Measurements from ENCODE around the gene ORC3.
"Not testable (repeated sequence)": the region's sequence is repeated elsewhere in the genome, so short reads cannot be mapped to it uniquely, and the experiment has no call there.

ORC3 gene

GRCh38 chr6:87606199-87606598 lies 16.3 kb downstream of the ORC3 start:
- DNase-seq, result no peak

- no peak for DNase-seq
Measured at GRCh38 chr6:87608802-87609201, 18.9 kb downstream of the ORC3 start.

GRCh38 chr6:87613018-87613417 lies 23.1 kb downstream of the ORC3 start:
- not testable (repeated sequence) for DNase-seq

- DNase-seq, result no peak
Measured at GRCh38 chr6:87617405-87617804, 27.5 kb downstream of the ORC3 start.

- DNase-seq, result no peak
Measured at GRCh38 chr6:87618531-87618930, 28.6 kb downstream of the ORC3 start.

- no peak for DNase-seq
Measured at GRCh38 chr6:87623248-87623647, 33.3 kb downstream of the ORC3 start.

- DNase-seq, result no peak
Measured at GRCh38 chr6:87628424-87628823, 38.5 kb downstream of the ORC3 start.

- no peak for DNase-seq
Measured at GRCh38 chr6:87628881-87629280, 38.9 kb downstream of the ORC3 start.

- no peak for DNase-seq
Measured at GRCh38 chr6:87630746-87631145, 40.8 kb downstream of the ORC3 start.

GRCh38 chr6:87633851-87634250 lies 43.9 kb downstream of the ORC3 start:
- DNase-seq, result no peak

GRCh38 chr6:87636315-87636714 lies 46.4 kb downstream of the ORC3 start:
- DNase-seq, result no peak

GRCh38 chr6:87637106-87637505 lies 47.2 kb downstream of the ORC3 start:
- no peak for DNase-seq

GRCh38 chr6:87639373-87639772 lies 49.4 kb downstream of the ORC3 start:
- no peak for DNase-seq

GRCh38 chr6:87641065-87641692 lies 51.2 kb downstream of the ORC3 start:
- DNase-seq, result no peak

- DNase-seq, result no peak
Measured at GRCh38 chr6:87645080-87645479, 55.1 kb downstream of the ORC3 start.

- no peak for DNase-seq
Measured at GRCh38 chr6:87653074-87653962, 63.4 kb downstream of the ORC3 start.

- DNase-seq, result no peak
Measured at GRCh38 chr6:87654122-87654521, 64.2 kb downstream of the ORC3 start.

- DNase-seq, result no peak
Measured at GRCh38 chr6:87654875-87655454, 65.0 kb downstream of the ORC3 start.

GRCh38 chr6:87655824-87656223 lies 65.9 kb downstream of the ORC3 start:
- no peak for DNase-seq

GRCh38 chr6:87656857-87657256 lies 66.9 kb downstream of the ORC3 start:
- DNase-seq, result no peak

GRCh38 chr6:87658516-87658915 lies 68.6 kb downstream of the ORC3 start:
- no peak for DNase-seq

GRCh38 chr6:87660226-87660911 lies 70.4 kb downstream of the ORC3 start:
- no peak for DNase-seq

GRCh38 chr6:87661016-87661415 lies 71.1 kb downstream of the ORC3 start:
- no peak for DNase-seq

All from activated CD8-positive, alpha-beta memory T cell treated with anti-CD3 and anti-CD28 coated beads, Interleukin-2, amount 50 U/mL, for 48 hours (primary cell).